PC-9 (cell line): ENCODE data around the gene APPL2. TPM values are rescaled to one million over a fixed set of nuclear protein-coding genes. Genes with fewer than 3 reads are reported as not detected.
A peak's percentile ranks its signal among the peaks of the same experiment; 100 is the strongest.

Experiments used
- BruUV-seq: library from RNA; stranded (reverse); fragments of 400-500 nt; replicated peaks from 2 replicates; lab custom pipeline; 2021; lab: Mats Ljungman, UMichigan
- CTCF ChIA-PET: fragments of 300-600 bp; sonication (Branson Sonifier 250); formaldehyde crosslinking; loops from one replicate; lab custom pipeline; 2022; ENCODE audit warnings: antibody characterized with exemption; lab: Charles Lee
- POLR2A ChIA-PET: fragments of 300-600 bp; sonication (Branson Sonifier 250); formaldehyde crosslinking; loops from one replicate; lab custom pipeline; 2022; ENCODE audit warnings: antibody characterized with exemption; ENCODE audit not compliant: unreplicated experiment; lab: Charles Lee
- DNase-seq, 2 experiments: peaks; one replicate each; pipeline versions ENCODE4 v3.0.0 to v3.0.0-alpha.2; 2015 to 2022; ENCODE audit warnings: mixed read lengths in 1 of 2
- H2AFZ ChIP-seq: fragments of 200-600 bp; sonication (generic); 2 replicates; pipeline ENCODE4 v1.8.1; 2017; ENCODE audit warnings: antibody characterized with exemption
- H3F3A ChIP-seq: fragments of 200-600 bp; sonication (generic); 2 replicates; pipeline ENCODE4 v1.8.1; 2017; ENCODE audit warnings: antibody characterized with exemption, mild to moderate bottlenecking, low read depth; ENCODE audit not compliant: insufficient read depth
- H3K27ac ChIP-seq: fragments of 200-600 bp; sonication (generic); 2 replicates; pipeline ENCODE4 v1.6.1; 2016; ENCODE audit warnings: mixed run types
- H3K27me3 ChIP-seq: fragments of 200-600 bp; sonication (generic); 2 replicates; pipeline ENCODE4 v1.6.1; 2016; ENCODE audit warnings: low read depth, mixed run types; ENCODE audit not compliant: insufficient read depth
- H3K36me3 ChIP-seq: fragments of 200-600 bp; sonication (generic); 2 replicates; pipeline ENCODE4 v1.6.1; 2016; ENCODE audit warnings: low read depth, mixed run types
- H3K4me1 ChIP-seq: fragments of 200-600 bp; sonication (generic); replicated peaks from 2 replicates; pipeline ENCODE4 v1.6.1; 2016; ENCODE audit warnings: mixed run types; ENCODE audit not compliant: insufficient read depth
- H3K4me2 ChIP-seq: fragments of 200-600 bp; sonication (generic); 2 replicates; pipeline ENCODE4 v1.6.1; 2017; ENCODE audit warnings: mixed run types
- H3K4me3 ChIP-seq: fragments of 200-600 bp; sonication (generic); 2 replicates; pipeline ENCODE4 v1.6.1; 2016; ENCODE audit warnings: mixed run types
- H3K79me2 ChIP-seq: fragments of 200-600 bp; sonication (generic); 2 replicates; pipeline ENCODE4 v1.6.1; 2017; ENCODE audit warnings: low read depth, mixed run types
- H3K9me2 ChIP-seq: fragments of 200-600 bp; sonication (generic); 2 replicates; pipeline ENCODE4 v1.8.1; 2017; ENCODE audit warnings: mild to moderate bottlenecking; ENCODE audit not compliant: insufficient read depth
- H3K9me3 ChIP-seq: fragments of 200-600 bp; sonication (generic); 2 replicates; pipeline ENCODE4 v1.8.1; 2016; ENCODE audit warnings: low read depth; ENCODE audit not compliant: insufficient read depth
- H4K20me1 ChIP-seq: fragments of 200-600 bp; sonication (generic); 2 replicates; pipeline ENCODE4 v1.8.1; 2017; ENCODE audit not compliant: insufficient read depth
- EZH2 ChIP-seq: fragments of 200-600 bp; sonication (generic); IDR thresholded peaks from 2 replicates; pipeline ENCODE4 v1.8.0; 2017; ENCODE audit warnings: antibody characterized with exemption, low read depth
- intact Hi-C: fragments of 100-400 bp; cut with micrococcal nuclease; formaldehyde crosslinking; loops from one replicate; pipeline ENCODE4 v1.10.0; 2022; ENCODE audit not compliant: unreplicated experiment
- total RNA-seq: library from RNA; stranded (reverse); gene quantifications from 2 replicates; pipeline ENCODE4 v1.2.3, GENCODE V29; 2021
- TF ChIP-seq, protein P1 (sequence below): fragments of 200-600 bp; sonication (generic); conservative IDR thresholded peaks from 2 replicates; pipeline ENCODE4 v1.6.1; 2017; ENCODE audit warnings: mixed run types, antibody characterized with exemption, mild to moderate bottlenecking, moderate library complexity

Gene APPL2
- total RNA-seq, 1 experiment from 2014 or later: 24.3 TPM

DNA sequence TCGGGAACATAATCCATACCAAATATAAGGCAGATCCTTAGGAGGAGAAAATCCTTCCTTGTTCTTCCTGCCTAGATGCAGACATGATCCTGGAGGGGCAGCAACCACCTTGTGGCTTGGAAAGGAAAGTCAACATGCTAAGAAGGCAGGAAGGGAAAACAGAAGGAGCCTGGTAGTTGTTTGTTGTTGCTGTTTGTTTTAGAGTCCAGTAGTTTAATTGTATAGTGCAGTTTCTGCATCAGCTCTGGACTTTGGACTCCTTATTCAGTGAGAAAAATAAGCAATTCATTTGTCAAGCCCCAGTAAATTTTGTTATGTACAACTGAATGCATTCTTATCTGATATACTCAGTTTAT, 45.7 kb upstream of the APPL2 start:
- DNase-seq: no peak

DNA sequence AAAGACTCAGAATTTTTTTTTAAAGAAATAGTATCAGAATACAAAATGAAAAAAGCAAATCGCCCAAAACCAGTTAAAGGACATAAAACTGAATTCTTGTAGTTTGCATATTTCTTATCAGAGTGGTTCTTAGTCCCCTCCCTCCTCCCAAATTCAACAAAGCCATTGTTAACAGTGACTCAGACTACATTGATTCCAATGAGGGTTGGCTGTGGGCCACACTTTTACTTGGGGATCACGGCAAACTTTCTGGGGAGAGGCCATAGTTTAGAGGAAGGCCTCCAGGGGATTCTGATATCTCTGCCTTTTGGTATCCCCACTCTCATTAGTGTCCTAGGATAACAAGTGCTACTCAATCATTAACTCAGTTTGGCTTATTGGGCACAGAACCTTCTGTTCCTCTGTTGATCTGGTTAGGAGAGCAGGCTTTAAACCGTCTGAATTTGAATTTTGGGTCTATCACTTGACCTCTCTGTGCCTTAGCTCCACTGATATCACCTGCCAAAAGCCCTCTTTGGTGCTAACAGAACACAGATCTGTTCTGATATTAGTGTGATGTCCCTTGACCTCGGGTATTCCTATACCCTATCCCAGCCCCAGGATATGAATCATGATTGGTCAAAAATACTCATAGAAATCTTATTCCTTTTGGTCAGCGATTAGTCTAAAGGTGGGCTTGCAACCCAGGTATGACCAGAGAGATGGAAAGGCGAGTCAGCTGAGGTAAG, 45.2 kb upstream of the APPL2 start:
- no peaks in the 10 kb centered on the region for H3K9me2 ChIP-seq
- no peak overlapping the region for H3K4me3 ChIP-seq
- H3F3A ChIP-seq: no peaks in the 10 kb centered on the region
- intact Hi-C loops: no loop called here
- no peaks in the 10 kb centered on the region for H3K9me3 ChIP-seq
- TF ChIP-seq, protein P1, sequence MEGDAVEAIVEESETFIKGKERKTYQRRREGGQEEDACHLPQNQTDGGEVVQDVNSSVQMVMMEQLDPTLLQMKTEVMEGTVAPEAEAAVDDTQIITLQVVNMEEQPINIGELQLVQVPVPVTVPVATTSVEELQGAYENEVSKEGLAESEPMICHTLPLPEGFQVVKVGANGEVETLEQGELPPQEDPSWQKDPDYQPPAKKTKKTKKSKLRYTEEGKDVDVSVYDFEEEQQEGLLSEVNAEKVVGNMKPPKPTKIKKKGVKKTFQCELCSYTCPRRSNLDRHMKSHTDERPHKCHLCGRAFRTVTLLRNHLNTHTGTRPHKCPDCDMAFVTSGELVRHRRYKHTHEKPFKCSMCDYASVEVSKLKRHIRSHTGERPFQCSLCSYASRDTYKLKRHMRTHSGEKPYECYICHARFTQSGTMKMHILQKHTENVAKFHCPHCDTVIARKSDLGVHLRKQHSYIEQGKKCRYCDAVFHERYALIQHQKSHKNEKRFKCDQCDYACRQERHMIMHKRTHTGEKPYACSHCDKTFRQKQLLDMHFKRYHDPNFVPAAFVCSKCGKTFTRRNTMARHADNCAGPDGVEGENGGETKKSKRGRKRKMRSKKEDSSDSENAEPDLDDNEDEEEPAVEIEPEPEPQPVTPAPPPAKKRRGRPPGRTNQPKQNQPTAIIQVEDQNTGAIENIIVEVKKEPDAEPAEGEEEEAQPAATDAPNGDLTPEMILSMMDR: no peak
- TF ChIP-seq EZH2: no peak
- ChIA-PET POLR2A (no interaction called here), CTCF (no interaction called here)
- no peaks in the 10 kb centered on the region for H3K4me1 ChIP-seq
- H3K79me2 ChIP-seq: no peaks in the 10 kb centered on the region
- no peaks in the 10 kb centered on the region for H4K20me1 ChIP-seq
- BruUV-seq: no TSS peak
- H3K4me2 ChIP-seq: no peak overlapping the region
- DNase-seq: no peak
- H2AFZ ChIP-seq: no peak overlapping the region
- H3K27ac ChIP-seq: no peak overlapping the region
- H3K27me3 ChIP-seq: peaks cover 22% of the 10 kb centered on the region
- no peaks in the 10 kb centered on the region for H3K36me3 ChIP-seq

More for the DNA sequence above, 45.7 kb upstream of the APPL2 start:
- CTCF ChIA-PET: no interaction called here
- intact Hi-C loops: no loop called here
- no peak overlapping the region for H2AFZ ChIP-seq
- no peak overlapping the region for H3K4me2 ChIP-seq
- no peaks in the 10 kb centered on the region for H4K20me1 ChIP-seq
- H3K4me1 ChIP-seq: no peaks in the 10 kb centered on the region
- no peaks in the 10 kb centered on the region for H3K36me3 ChIP-seq
- H3K27me3 ChIP-seq: peaks cover 25% of the 10 kb centered on the region
- no peaks in the 10 kb centered on the region for H3K9me2 ChIP-seq
- TF ChIP-seq, protein P1: no peak
- no peak for TF ChIP-seq EZH2
- no peaks in the 10 kb centered on the region for H3K79me2 ChIP-seq
- BruUV-seq: no TSS peak
- H3K27ac ChIP-seq: no peak overlapping the region
- no peaks in the 10 kb centered on the region for H3F3A ChIP-seq
- H3K9me3 ChIP-seq: no peaks in the 10 kb centered on the region
- H3K4me3 ChIP-seq: no peak overlapping the region
- POLR2A ChIA-PET: no interaction called here

DNA sequence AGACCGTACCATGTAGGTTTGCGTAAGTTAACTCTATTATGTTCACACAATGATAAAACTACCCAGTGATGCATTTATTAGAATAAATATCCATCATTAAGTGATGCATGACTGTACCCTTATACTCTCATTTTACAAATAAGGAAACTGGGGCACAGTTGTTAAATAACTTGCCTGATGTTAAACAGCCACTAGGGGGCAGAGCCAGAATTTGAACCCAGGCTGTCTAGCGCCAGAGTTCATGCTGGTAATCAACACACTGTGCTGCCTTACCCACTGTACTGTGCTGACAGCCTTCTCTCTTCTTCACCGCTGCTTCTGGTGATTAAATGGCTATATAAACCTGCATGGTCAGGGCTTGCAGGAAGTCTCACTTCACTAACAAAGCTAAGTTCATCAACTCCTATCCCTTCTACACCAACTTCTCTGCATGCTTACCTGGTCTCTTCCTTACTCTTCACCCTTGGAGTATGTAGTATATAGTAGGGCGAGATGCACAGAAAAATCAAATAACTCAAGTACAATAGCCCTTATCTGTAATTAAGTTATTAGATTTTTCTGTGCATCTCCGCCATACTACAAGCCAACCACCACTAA, 43.6 kb upstream of the APPL2 start:
- no peak overlapping the region for H2AFZ ChIP-seq
- peaks cover 18% of the 10 kb centered on the region for H3K27me3 ChIP-seq
- no peak for TF ChIP-seq EZH2
- TF ChIP-seq, protein P1: peak; percentile 37; the same call in 1 of the 2 replicates
- no peak overlapping the region for H3K4me2 ChIP-seq
- intact Hi-C loops: no loop called here
- H3K27ac ChIP-seq: no peak overlapping the region
- H3K79me2 ChIP-seq: no peaks in the 10 kb centered on the region
- DNase-seq: no peak
- H3K4me1 ChIP-seq: no peaks in the 10 kb centered on the region
- BruUV-seq: no TSS peak
- no peaks in the 10 kb centered on the region for H3K9me2 ChIP-seq
- H3K4me3 ChIP-seq: no peak overlapping the region
- no peaks in the 10 kb centered on the region for H3F3A ChIP-seq
- H3K36me3 ChIP-seq: no peaks in the 10 kb centered on the region
- H3K9me3 ChIP-seq: no peaks in the 10 kb centered on the region
- no peaks in the 10 kb centered on the region for H4K20me1 ChIP-seq
- CTCF ChIA-PET: no interaction called here
- POLR2A ChIA-PET: no interaction called here
